AG08395 (cell line): ENCODE results near the gene RFC5.
"Not testable (repeated sequence)": the region's sequence is repeated elsewhere in the genome, so short reads cannot be mapped to it uniquely, and the experiment has no call there.

Source experiments
- DNase-seq: peaks from one replicate; pipeline ENCODE4 v3.0.0; 2012; ENCODE audit warnings: mixed read lengths, low spot score

RFC5 gene

DNA sequence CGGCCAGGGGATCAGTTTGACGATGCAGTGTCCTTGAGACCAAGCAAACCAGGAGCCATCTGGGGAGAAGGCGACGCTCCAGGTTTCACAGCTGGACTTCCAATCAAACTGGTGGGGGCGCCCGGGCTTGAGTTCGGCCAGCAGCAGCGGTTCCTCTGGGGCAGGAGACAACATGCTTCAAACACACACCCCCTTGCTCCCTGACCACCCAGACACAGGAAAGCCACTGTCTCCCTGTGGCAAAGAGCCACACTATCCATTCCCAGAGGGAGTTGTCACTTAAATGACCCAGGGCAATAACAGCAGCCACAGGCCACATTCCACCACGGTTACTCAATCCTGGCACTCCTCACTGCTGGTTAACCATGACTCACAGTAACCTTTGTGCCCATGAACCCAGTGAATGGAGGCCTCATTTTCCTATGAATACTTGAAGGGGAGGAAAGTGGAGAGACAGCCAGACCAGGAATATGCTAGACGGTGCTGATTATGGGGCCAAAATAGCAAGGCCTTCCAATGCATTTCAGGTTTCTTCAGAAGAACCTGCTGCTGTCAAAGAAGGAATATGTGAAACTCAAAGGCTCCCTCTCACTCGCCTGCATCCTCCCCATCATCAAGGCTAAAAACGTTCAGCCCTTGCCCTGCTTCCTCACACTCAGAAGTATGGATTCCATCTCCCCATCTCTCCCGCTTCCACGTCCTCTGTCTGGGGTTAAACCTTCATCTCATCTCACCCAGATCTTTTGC, 36.0 kb downstream of the RFC5 start:
- DNase-seq = peak; percentile 98

DNA sequence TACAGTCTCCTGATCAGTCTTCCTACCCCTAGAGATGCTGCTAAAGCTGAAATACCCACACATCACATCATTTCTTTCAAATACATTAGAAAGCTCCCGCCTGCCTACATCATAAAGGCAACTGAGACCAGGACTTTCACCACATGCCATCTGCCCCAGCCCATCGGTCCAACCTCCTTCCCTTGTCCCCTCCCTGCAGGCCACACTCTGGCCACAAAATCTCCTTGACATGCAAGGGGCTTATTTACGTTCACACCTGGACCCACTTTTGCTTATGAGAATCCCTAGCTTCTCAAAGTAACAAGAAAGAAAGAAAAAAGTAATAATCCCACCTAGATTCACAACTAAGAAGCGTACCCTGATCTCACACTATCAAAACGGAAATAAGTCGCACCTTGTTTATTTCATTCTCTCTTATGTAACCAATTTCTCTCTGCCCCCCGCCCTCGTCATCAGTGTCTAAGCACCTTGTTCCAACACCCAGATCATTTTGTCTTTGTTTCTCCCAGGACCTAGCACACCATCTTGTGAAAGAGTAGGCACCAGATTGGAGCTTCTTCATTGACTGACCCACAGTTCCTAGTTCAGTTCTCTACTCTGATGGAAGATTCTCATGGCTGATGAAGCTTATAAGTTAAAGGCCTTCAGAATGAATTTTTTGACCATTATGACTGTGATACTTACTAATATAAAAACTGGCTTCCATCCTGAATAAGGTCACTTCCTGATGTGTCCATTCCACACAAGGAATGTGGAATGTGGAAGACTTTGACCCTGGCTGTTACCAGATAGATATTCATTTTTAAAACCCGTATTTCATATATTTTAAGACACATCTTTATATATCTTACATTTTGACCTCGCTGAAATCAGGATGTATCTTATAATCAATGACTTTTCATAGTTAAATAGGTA, 36.8 kb downstream of the RFC5 start:
- DNase-seq = no peak

GRCh38 chr12:118055144-118055557, 38.6 kb downstream of the RFC5 start:
- DNase-seq = no peak

DNA sequence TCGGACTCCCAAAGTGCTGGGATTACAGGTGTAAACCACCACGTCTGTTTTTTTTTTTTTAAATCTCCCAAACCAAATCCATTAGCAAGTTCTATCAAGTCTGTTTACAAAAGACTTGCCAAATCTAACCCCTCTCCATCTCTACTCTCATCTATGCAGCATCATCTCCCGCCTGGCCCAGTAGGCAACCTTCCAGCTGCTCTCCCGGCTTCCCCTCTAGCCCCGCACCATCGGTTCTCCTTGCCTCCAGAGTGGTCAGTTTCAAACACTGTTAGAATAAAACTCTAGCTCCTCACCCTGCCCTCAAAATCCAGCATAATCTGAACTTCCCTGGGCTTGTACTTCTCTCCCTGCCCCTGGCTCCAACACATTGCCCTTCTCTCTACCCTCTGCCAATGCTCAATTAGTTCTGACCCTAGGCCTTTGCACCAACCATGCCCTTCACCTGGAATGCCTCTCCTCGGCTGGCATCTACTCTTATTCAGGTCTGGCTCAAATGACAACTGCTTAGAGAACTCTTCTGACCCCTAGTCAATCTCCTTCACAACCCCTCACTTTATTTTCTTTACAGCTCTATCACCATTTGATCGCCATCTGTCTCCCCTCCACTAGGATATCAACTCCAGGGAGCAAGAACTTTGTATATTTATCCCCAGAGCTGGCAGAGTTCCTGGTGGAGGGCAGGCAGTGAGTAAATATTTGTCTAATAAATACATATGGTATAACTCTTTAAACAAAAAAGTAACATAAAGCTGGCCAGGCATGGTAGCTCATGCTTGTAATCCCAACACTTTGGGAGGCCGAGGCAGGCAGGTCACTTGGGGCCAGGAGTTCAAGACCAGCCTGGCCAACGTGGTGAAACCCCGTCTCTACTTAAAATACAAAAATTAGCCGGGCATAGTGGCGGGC, 39.6 kb downstream of the RFC5 start:
- DNase-seq = no peak

DNA sequence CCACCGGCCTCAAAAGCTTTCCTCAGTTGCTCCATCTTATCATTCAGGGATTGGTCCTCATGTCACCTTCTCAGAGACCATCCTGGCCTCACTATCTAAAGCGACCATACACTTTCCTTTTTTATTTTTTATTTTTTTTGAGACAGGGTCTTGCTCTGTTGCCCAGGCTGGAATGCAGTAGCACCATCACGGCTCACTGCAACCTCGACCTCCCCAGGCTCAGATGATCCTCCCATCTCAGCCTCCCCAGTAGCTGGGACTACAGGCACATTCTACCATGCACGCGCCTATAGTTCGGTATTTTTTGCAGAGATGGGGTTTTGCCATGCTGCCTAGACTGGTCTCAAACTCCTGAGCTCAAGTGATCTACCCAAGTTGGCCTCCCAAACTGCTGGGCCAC, 41.7 kb downstream of the RFC5 start:
- DNase-seq = no peak

DNA sequence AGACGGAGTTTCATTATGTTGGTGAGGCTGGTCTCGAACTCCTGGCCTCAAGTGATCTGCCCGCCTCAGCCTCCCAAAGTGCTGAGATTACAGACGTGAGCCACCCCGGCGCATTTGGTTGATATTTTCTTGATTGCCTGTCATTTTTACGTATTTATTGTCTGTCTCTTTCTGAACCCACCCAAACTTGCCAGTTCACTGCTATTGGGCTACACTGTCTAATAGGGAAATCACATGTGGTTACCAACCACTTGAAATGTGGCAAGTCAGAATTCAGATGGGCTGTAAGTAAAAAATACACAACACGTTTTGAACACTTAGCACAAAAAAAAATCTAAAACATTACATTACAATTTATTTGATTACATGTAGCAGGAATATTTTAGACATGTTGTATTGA, 42.4 kb downstream of the RFC5 start:
- no peak for DNase-seq

DNA sequence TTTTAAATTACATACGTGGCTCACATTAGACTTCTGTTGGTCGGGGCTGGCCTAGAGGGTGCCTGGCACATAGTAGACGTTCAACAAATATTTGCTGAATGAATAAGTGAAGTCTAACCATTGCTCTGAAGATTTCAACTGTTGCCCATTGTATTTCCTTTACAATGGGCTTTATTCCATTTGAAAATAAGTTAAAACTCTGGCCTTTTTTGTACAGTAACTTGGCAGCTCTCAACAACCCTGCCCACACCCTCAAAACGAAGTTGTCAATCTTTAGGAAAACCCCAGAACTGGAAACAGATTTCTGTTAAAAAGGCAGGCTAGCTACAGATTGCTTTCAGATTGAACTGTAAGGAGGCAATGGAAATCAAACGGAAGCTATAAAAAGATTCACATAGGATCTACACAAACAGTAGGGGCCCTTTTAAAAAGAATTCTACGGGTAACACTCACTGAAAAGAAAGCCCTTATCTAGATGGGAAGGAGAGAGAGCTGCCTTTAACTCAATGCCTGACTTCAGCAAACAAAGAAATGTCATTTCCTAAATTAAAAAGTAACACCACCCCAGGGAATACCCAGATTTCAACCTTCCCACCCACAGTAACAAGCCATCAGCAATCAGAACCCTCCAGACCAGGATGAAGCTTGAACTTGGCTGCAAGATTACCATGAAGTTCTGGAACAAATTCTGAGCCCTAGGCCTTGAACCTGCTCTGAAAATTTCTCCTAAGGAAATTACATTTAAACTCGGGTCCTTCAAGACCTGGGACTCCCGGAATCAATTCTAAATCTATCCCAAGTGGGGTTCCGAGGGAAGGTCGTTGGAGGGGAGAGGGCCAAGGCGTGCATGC, 43.1 kb downstream of the RFC5 start:
- DNase-seq = peak; percentile 49

- peak; percentile 58 for DNase-seq
These were observed 44.0 kb downstream of the RFC5 start for GRCh38 chr12:118060301-118061010.

DNA sequence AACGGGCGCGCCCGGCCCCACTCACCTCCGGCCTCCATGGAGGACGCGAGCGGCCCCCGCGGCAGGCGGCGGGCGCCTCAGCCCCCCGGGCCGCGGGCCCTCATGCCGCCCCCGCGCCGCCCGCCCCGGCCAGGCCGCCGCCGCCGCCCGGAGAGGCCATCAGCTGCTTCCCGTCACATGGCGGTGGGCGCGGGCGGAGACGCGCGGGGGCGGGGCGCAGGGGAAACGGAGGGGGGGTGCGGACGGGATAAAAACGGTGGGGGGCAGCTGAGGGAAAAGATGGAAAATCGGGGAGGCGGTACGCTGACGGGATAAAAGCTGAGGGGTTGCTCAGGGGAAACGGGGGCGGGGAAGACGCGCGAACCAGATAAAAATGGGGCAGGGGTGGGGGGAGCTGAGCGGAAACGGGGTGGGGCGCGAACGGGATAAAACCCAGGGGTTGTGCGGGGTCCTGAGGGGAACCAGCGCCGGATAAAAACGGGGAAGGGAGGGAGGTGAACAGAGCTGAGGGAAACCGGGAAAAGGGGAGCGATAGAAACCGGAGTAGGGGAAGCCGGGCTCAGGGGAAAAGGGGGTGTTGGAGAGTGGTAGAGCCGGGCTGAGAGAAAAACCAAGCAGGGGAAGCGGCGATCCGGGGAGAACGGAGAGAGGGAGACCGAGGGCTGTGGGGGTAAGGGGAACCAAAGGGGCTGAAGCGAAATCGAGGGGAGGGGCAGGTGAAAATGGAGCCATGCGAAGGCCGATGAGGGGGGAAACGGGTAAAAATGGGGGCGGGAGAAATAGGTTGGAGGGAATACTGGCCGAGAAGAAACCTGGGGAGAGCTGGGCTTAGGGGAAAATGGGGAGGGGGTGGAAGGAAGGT, 44.7 kb downstream of the RFC5 start, which contains the start of gene WSB2:
Gene WSB2, minus strand, starts transcription at position 169 of the 862 bp plus-strand sequence. Its CDS starts 131 bp downstream, at position 38.
- peak; percentile 65 for DNase-seq

DNA sequence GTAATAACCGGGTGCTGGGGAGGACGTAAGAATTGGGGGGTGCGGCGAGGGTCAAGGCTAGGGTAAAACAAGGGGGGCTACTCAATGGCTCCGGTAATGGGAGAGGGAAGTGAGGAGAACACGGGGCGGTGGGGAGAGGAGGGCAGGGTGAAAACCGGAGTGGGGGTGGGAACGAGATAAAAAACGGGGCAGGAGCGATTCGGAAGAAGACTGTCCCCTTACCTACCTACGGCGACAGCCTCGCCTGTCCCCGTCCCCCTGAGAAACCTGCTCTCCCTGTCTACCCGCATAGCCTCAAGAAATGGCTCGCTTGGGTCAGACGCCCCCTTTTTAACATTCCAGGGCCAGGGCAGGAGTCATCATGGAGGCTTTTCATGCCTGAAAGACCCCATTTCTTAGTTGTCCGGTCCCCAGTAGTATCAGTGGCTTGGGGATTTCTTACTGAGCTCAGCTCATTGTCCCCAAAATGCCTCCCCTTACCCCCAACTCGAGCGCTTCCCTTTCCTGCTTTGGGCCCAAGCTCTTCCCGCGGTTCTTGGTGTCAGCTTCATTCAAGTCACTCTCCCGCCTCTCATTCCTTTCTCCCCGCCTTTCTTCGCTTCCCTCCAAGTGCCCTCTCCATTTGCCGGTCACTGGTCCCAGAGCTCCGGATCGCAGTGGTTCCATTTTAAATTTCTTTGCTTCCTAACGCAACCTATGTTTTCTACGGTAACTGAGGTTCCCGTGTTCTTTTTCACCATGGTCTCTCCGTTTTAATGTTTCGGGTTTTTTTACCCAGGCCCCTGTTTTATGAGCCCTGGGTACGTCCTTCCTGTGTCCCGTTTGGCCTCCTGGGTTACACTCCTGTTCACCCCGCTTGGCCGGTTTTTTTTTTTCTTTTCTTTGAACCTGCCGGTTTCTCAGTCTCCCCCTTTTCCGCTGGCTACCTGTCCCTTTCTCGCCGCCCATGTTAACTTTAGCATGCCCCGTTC, 45.7 kb downstream of the RFC5 start:
- DNase-seq = peak; percentile 84

- no peak for DNase-seq
These were observed 47.3 kb downstream of the RFC5 start for GRCh38 chr12:118063576-118064391.

- DNase-seq = no peak
These were observed 48.1 kb downstream of the RFC5 start for GRCh38 chr12:118064608-118065007.

- DNase-seq = no peak
These were observed 48.9 kb downstream of the RFC5 start for GRCh38 chr12:118065380-118065779.

GRCh38 chr12:118068445-118068844, 51.9 kb downstream of the RFC5 start:
- DNase-seq = no peak

- no peak for DNase-seq
These were observed 54.1 kb downstream of the RFC5 start for GRCh38 chr12:118070650-118071049.

DNA sequence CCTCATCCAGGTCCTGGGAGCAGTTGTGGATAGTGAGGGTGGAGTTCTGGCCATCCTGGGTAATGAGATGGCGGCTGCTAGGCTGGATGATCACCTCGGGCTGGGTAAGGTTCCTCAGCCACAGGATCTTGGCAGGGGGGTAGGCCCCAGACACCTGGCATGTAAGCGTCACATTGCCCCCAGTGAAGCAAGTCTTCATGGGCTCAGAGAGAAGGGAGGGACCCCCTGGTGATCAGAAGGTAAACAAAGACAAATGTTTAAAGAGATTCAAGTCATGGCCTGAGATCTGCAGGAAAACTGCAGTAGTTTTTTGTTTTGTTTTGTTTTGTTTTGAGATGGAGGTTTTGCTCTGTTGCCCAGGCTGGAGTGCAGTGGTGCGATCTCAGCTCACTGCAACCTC, 57.3 kb downstream of the RFC5 start:
- DNase-seq = no peak

DNA sequence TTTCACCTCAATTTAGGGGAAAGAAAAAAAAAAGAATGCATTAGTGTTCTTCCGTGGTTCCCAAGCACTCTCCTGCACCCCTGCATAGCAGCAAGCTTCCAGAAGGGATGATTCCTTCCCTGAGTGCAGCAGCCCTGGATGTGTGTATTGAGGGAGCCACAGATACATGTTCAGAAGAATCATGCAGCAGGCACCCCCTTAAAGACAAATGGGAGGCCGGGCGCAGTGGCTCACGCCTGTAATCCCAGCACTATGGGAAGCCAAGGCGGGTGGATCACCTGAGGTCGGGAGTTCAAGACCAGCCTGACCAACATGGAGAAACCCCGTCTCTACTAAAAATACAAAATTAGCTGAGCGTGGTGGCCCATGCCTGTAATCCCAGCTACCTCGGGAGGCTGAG, 65.0 kb downstream of the RFC5 start:
- not testable (repeated sequence) for DNase-seq
